CD1c-positive myeloid dendritic cell (primary cell): ENCODE results near the gene ZNF300.
"Not testable (repeated sequence)": the region's sequence is repeated elsewhere in the genome, so short reads cannot be mapped to it uniquely, and the experiment has no call there.

Experiments used
- DNase-seq: peaks from one replicate; pipeline ENCODE4 v3.0.0-alpha.2; 2016; ENCODE audit errors: extremely low spot score

Gene ZNF300

GRCh38 chr5:150845185-150845859 lies 59.5 kb downstream of the ZNF300 start:
- not testable (repeated sequence) for DNase-seq
